H9 (cell line): ENCODE measurements around the gene KIAA0825. TPM values are rescaled to one million over a fixed set of nuclear protein-coding genes. Genes with fewer than 3 reads are reported as not detected.

ENCODE experiments used
- DNase-seq: peaks from one replicate; pipeline ENCODE4 v3.0.0-alpha.2; 2017
- H2AFZ ChIP-seq: one replicate; pipeline ENCODE4 v1.6.1; 2013; ENCODE audit warnings: mild to moderate bottlenecking, low read length, control low read depth, moderate library complexity
- H2AK5ac ChIP-seq: 2 replicates; pipeline ENCODE4 v1.6.1; 2013; ENCODE audit warnings: low read length, control low read depth, mixed read lengths; ENCODE audit not compliant: insufficient read length
- H2BK120ac ChIP-seq: one replicate; pipeline ENCODE4 v1.6.1; 2013; ENCODE audit warnings: low read depth, mild to moderate bottlenecking, low read length, control low read depth, inconsistent platforms; ENCODE audit not compliant: poor library complexity, severe bottlenecking
- H2BK12ac ChIP-seq: 2 replicates; pipeline ENCODE4 v1.6.1; 2013; ENCODE audit warnings: low read length, control low read depth, mixed read lengths, low read depth; ENCODE audit not compliant: insufficient read length
- H2BK15ac ChIP-seq: 2 replicates; pipeline ENCODE4 v1.6.1; 2013; ENCODE audit warnings: low read depth, low read length, control low read depth
- H2BK20ac ChIP-seq: one replicate; pipeline ENCODE4 v1.6.1; 2013; ENCODE audit warnings: low read depth, mild to moderate bottlenecking, low read length, control low read depth, inconsistent platforms; ENCODE audit not compliant: poor library complexity, severe bottlenecking
- H2BK5ac ChIP-seq: 2 replicates; pipeline ENCODE4 v1.6.1; 2013; ENCODE audit warnings: low read length, control low read depth, mixed read lengths; ENCODE audit not compliant: insufficient read length
- H3K14ac ChIP-seq: 2 replicates; pipeline ENCODE4 v1.6.1; 2013; ENCODE audit warnings: low read length, control low read depth; ENCODE audit not compliant: insufficient read depth
- H3K18ac ChIP-seq: 2 replicates; pipeline ENCODE4 v1.6.1; 2013; ENCODE audit warnings: low read depth, mild to moderate bottlenecking, mixed read lengths, low read length, control low read depth; ENCODE audit not compliant: insufficient read length
- H3K23ac ChIP-seq: 2 replicates; pipeline ENCODE4 v1.6.1; 2013; ENCODE audit warnings: low read length, control low read depth, mixed read lengths, low read depth; ENCODE audit not compliant: insufficient read length
- H3K23me2 ChIP-seq: 2 replicates; pipeline ENCODE4 v1.6.1; 2013; ENCODE audit warnings: low read depth, mild to moderate bottlenecking, mixed read lengths, low read length, control low read depth; ENCODE audit not compliant: insufficient read length, poor library complexity, severe bottlenecking
- H3K27ac ChIP-seq: 2 replicates; pipeline ENCODE4 v1.5.1; 2013; ENCODE audit warnings: low read length, control low read depth, mixed read lengths, low read depth; ENCODE audit not compliant: insufficient read length
- H3K27me3 ChIP-seq: 2 replicates; pipeline ENCODE4 v1.6.1; 2013; ENCODE audit warnings: low read length, control low read depth, inconsistent platforms; ENCODE audit not compliant: insufficient read depth
- H3K4ac ChIP-seq: 2 replicates; pipeline ENCODE4 v1.6.1; 2013; ENCODE audit warnings: low read depth, mild to moderate bottlenecking, control low read depth, inconsistent platforms, low read length, moderate library complexity
- H3K4me1 ChIP-seq: 2 replicates; pipeline ENCODE4 v1.6.1; 2013; ENCODE audit warnings: low read length, control low read depth, inconsistent platforms; ENCODE audit not compliant: insufficient read depth
- H3K4me2 ChIP-seq: 2 replicates; pipeline ENCODE4 v1.6.1; 2013; ENCODE audit warnings: low read length, control low read depth, mixed read lengths; ENCODE audit not compliant: insufficient read length, insufficient read depth
- H3K56ac ChIP-seq: 2 replicates; pipeline ENCODE4 v1.6.1; 2013; ENCODE audit warnings: low read depth, mild to moderate bottlenecking, mixed read lengths, low read length, control low read depth; ENCODE audit not compliant: insufficient read length
- H3K79me1 ChIP-seq: 2 replicates; pipeline ENCODE4 v1.6.1; 2013; ENCODE audit warnings: low read depth, mild to moderate bottlenecking, moderate library complexity, low read length, control low read depth, inconsistent platforms; ENCODE audit not compliant: insufficient read depth, poor library complexity, severe bottlenecking
- H3K79me2 ChIP-seq: 2 replicates; pipeline ENCODE4 v1.6.1; 2013; ENCODE audit warnings: low read length, control low read depth, inconsistent platforms; ENCODE audit not compliant: insufficient read depth
- H3K9ac ChIP-seq: 2 replicates; pipeline ENCODE4 v1.6.1; 2013; ENCODE audit warnings: low read length, control low read depth, mixed read lengths; ENCODE audit not compliant: insufficient read length; ENCODE audit errors: extremely low read depth
- H3K9me3 ChIP-seq: one replicate; pipeline ENCODE4 v1.6.1; 2013; ENCODE audit warnings: low read depth, low read length, inconsistent platforms; ENCODE audit not compliant: control insufficient read depth
- H3T11ph ChIP-seq: one replicate; pipeline ENCODE4 v1.6.1; 2013; ENCODE audit warnings: mild to moderate bottlenecking, low read length, control low read depth, inconsistent platforms
- H4K20me1 ChIP-seq: one replicate; pipeline ENCODE4 v1.6.1; 2013; ENCODE audit not compliant: control insufficient read depth, insufficient read length, insufficient read depth
- H4K5ac ChIP-seq: 2 replicates; pipeline ENCODE4 v1.6.1; 2013; ENCODE audit warnings: low read depth, mild to moderate bottlenecking, mixed read lengths, low read length, control low read depth; ENCODE audit not compliant: insufficient read length
- H4K8ac ChIP-seq: replicated peaks from 2 replicates; pipeline ENCODE4 v1.6.1; 2013; ENCODE audit warnings: low read length, control low read depth, mixed read lengths, low read depth; ENCODE audit not compliant: insufficient read length
- H4K91ac ChIP-seq: 2 replicates; pipeline ENCODE4 v1.6.1; 2013; ENCODE audit warnings: low read depth, mild to moderate bottlenecking, moderate library complexity, mixed read lengths, low read length, control low read depth; ENCODE audit not compliant: insufficient read length
- H3K27ac Mint-ChIP-seq, 3 experiments: 2 replicates in 2 of 3; 3 replicates in 1 of 3; pipeline ENCODE4 v1.8.0; 2020 to 2021; ENCODE audit warnings: mixed read lengths in 3 of 3, mild to moderate bottlenecking in 1 of 3, moderate library complexity in 1 of 3
- H3K27me3 Mint-ChIP-seq: 2 replicates; pipeline ENCODE4 v1.8.0; 2021; ENCODE audit warnings: low read depth, mild to moderate bottlenecking, moderate library complexity, mixed read lengths
- H3K36me3 Mint-ChIP-seq, 3 experiments: 2 replicates in 2 of 3; 3 replicates in 1 of 3; pipeline ENCODE4 v1.8.0; 2020 to 2021; ENCODE audit warnings: low read depth in 3 of 3, mixed read lengths in 3 of 3; ENCODE audit not compliant: insufficient read depth in 1 of 3
- H3K4me1 Mint-ChIP-seq, 2 experiments: 2 replicates each; pipeline ENCODE4 v1.8.0; 2020; ENCODE audit warnings: mixed read lengths in 2 of 2
- H3K4me3 Mint-ChIP-seq, 2 experiments: 2 replicates in 1 of 2; 3 replicates in 1 of 2; pipeline ENCODE4 v1.8.0; 2020 to 2021; ENCODE audit warnings: mild to moderate bottlenecking in 2 of 2, mixed read lengths in 2 of 2, moderate library complexity in 1 of 2
- H3K9me3 Mint-ChIP-seq, 2 experiments: 2 replicates in 1 of 2; 3 replicates in 1 of 2; pipeline ENCODE4 v1.8.0; 2020; ENCODE audit warnings: mild to moderate bottlenecking in 2 of 2, mixed read lengths in 2 of 2, moderate library complexity in 1 of 2
- WGBS: extraction: QIAGEN DNeasy Blood & Tissue Kit; methylation state at CpG from one replicate; pipeline ENCODE4 v1.1.7; 2013; ENCODE audit warnings: missing lambda C conversion rate, low lambda C conversion rate, mixed read lengths; ENCODE audit not compliant: insufficient read length; ENCODE audit errors: extremely low coverage; 5-methylcytosine and 5-hydroxymethylcytosine counted together
- total RNA-seq: library from RNA; stranded (reverse); gene quantifications from 2 replicates; pipeline ENCODE4 v1.2.1, GENCODE V29; 2021
- TF ChIP-seq, protein P1 (sequence below): fragments of 200-600 bp; sonication (generic); conservative IDR thresholded peaks from 3 replicates; pipeline ENCODE4 v1.8.0; 2021; ENCODE audit warnings: antibody characterized with exemption, mild to moderate bottlenecking

KIAA0825 gene
- total RNA-seq, 1 experiment from 2014 or later = 1.8 TPM

DNA sequence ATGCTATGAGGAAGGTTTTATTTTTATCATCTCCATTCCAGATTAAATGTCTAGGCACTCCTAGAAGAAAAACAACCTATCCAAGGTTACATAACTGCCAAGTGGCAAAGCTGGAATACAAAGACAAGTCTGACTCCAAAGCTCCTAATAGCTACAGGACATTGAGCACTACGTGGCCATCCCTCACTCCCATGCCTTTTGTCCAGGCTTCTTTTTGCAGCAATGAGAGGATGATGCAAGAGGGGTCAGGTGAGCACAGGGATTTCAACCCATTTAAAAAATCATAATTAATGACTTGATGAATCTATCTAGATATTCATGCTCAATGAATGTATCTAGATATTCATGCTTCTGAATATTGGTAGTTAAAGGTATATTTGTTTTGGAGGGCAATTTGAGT lies 117.0 kb downstream of the KIAA0825 start:
- Histone ChIP-seq H2AFZ (no peak overlapping the region), H2BK15ac (no peak overlapping the region), H3K14ac (no peak overlapping the region), H3K23me2 (no peaks in the 10 kb centered on the region), H4K8ac (no peak overlapping the region), H3K4ac (no peak overlapping the region), H3K9ac (no peak overlapping the region), H3K79me2 (no peaks in the 10 kb centered on the region), H4K91ac (no peak overlapping the region), H3K27ac (no peak overlapping the region), H3K18ac (no peak overlapping the region), H3K4me2 (no peak overlapping the region), H2BK120ac (no peak overlapping the region), H3K56ac (no peak overlapping the region), H2AK5ac (no peak overlapping the region), H3T11ph (no peak overlapping the region), H2BK12ac (no peak overlapping the region), H4K20me1 (no peaks in the 10 kb centered on the region), H3K4me1 (no peaks in the 10 kb centered on the region), H3K23ac (no peak overlapping the region), H3K9me3 (no peaks in the 10 kb centered on the region), H2BK20ac (no peak overlapping the region), H4K5ac (no peak overlapping the region), H2BK5ac (no peak overlapping the region), H3K79me1 (no peaks in the 10 kb centered on the region), H3K27me3 (no peaks in the 10 kb centered on the region)
- no peaks in the 10 kb centered on the region for H3K27me3 Mint-ChIP-seq
- peak overlapping the region in 1 of 3 experiments; percentile 49; a peak in 2 of 7 replicates for H3K27ac Mint-ChIP-seq
- no peak overlapping the region for H3K4me3 Mint-ChIP-seq
- no CpG with 5 or more reads among the region's 1 CpG for WGBS
- TF ChIP-seq, protein P1, sequence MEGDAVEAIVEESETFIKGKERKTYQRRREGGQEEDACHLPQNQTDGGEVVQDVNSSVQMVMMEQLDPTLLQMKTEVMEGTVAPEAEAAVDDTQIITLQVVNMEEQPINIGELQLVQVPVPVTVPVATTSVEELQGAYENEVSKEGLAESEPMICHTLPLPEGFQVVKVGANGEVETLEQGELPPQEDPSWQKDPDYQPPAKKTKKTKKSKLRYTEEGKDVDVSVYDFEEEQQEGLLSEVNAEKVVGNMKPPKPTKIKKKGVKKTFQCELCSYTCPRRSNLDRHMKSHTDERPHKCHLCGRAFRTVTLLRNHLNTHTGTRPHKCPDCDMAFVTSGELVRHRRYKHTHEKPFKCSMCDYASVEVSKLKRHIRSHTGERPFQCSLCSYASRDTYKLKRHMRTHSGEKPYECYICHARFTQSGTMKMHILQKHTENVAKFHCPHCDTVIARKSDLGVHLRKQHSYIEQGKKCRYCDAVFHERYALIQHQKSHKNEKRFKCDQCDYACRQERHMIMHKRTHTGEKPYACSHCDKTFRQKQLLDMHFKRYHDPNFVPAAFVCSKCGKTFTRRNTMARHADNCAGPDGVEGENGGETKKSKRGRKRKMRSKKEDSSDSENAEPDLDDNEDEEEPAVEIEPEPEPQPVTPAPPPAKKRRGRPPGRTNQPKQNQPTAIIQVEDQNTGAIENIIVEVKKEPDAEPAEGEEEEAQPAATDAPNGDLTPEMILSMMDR = no peak
- no peaks in the 10 kb centered on the region for H3K36me3 Mint-ChIP-seq
- no peak for DNase-seq
- H3K9me3 Mint-ChIP-seq = no peaks in the 10 kb centered on the region
- H3K4me1 Mint-ChIP-seq = no peaks in the 10 kb centered on the region
